ENCODE data around the gene ABCA3. TPM values are rescaled to one million over a fixed set of nuclear protein-coding genes. Genes with fewer than 3 reads are reported as not detected.

The ABCA3 gene
- total RNA-seq, 1 experiment from 2014 or later: 3.5 TPM

GRCh38 chr16:2364638-2365210, 24.2 kb upstream of the ABCA3 start:
- BruUV-seq (replicated peaks): no TSS peak
- intact Hi-C loops (cut with micrococcal nuclease): no loop called here
- ChIA-PET POLR2A (no interaction called here), CTCF (no interaction called here)
- peaks cover 29% of the 10 kb centered on the region for H3K27me3 Mint-ChIP-seq (ENCODE audit: insufficient read depth, unreplicated experiment)
- H3K36me3 Mint-ChIP-seq (ENCODE audit: insufficient read depth, unreplicated experiment): no peaks in the 10 kb centered on the region
- H3K27ac Mint-ChIP-seq (ENCODE audit: low read depth, unreplicated experiment): no peak overlapping the region
- H3K4me1 Mint-ChIP-seq (ENCODE audit: insufficient read depth, unreplicated experiment): peaks cover 14% of the 10 kb centered on the region
- DNase-seq (ENCODE audit: unreplicated experiment): no peak
- no peak for TF ChIP-seq CTCF (IDR thresholded peaks at IDR 0.05; ENCODE audit: unreplicated experiment)
- no peaks in the 10 kb centered on the region for H3K9me3 Mint-ChIP-seq (ENCODE audit: unreplicated experiment)
- no peak overlapping the region for H3K4me3 Mint-ChIP-seq (ENCODE audit: unreplicated experiment)

GRCh38 chr16:2362218-2362617, 21.7 kb upstream of the ABCA3 start:
- Mint-ChIP-seq H3K9me3 (ENCODE audit: unreplicated experiment) (peaks cover 9% of the 10 kb centered on the region), H3K27me3 (ENCODE audit: insufficient read depth, unreplicated experiment) (peaks cover 48% of the 10 kb centered on the region), H3K36me3 (ENCODE audit: insufficient read depth, unreplicated experiment) (no peaks in the 10 kb centered on the region), H3K4me3 (ENCODE audit: unreplicated experiment) (no peak overlapping the region), H3K27ac (ENCODE audit: low read depth, unreplicated experiment) (no peak overlapping the region), H3K4me1 (ENCODE audit: insufficient read depth, unreplicated experiment) (peaks cover 14% of the 10 kb centered on the region)
- no TSS peak for BruUV-seq (replicated peaks)
- ChIA-PET CTCF (interaction anchor here (0.6 to 1.0 kb wide), 4 partner anchors 8 to 35 kb away, joined by 3 to 6 read pairs (median 3); partner anchors contain the start of gene ABCA3), POLR2A (no interaction called here)
- intact Hi-C loops (cut with micrococcal nuclease): no loop called here
- TF ChIP-seq CTCF (IDR thresholded peaks at IDR 0.05; ENCODE audit: unreplicated experiment): no peak
- DNase-seq (ENCODE audit: unreplicated experiment): no peak

GRCh38 chr16:2361129-2361528, 20.6 kb upstream of the ABCA3 start:
- Mint-ChIP-seq H3K9me3 (ENCODE audit: unreplicated experiment) (peaks cover 11% of the 10 kb centered on the region), H3K27ac (ENCODE audit: low read depth, unreplicated experiment) (no peak overlapping the region), H3K4me1 (ENCODE audit: insufficient read depth, unreplicated experiment) (peaks cover 11% of the 10 kb centered on the region), H3K27me3 (ENCODE audit: insufficient read depth, unreplicated experiment) (peaks cover 48% of the 10 kb centered on the region), H3K4me3 (ENCODE audit: unreplicated experiment) (no peak overlapping the region), H3K36me3 (ENCODE audit: insufficient read depth, unreplicated experiment) (no peaks in the 10 kb centered on the region)
- POLR2A ChIA-PET: interaction anchor here (1.0 kb wide), 1 partner anchor 69 kb away, joined by 3 read pairs; no protein-coding TSS in a partner anchor
- intact Hi-C loops (cut with micrococcal nuclease): no loop called here
- no peak for DNase-seq (ENCODE audit: unreplicated experiment)
- TF ChIP-seq CTCF (IDR thresholded peaks at IDR 0.05; ENCODE audit: unreplicated experiment): no peak
- CTCF ChIA-PET: interaction anchor here (0.9 to 1.0 kb wide), 3 partner anchors 17 to 31 kb away, joined by 3 to 6 read pairs (median 3); no protein-coding TSS in a partner anchor
- BruUV-seq (replicated peaks): no TSS peak

- H3K36me3 Mint-ChIP-seq (ENCODE audit: insufficient read depth, unreplicated experiment): no peaks in the 10 kb centered on the region
- H3K4me1 Mint-ChIP-seq (ENCODE audit: insufficient read depth, unreplicated experiment): no peaks in the 10 kb centered on the region
- peaks cover 48% of the 10 kb centered on the region for H3K27me3 Mint-ChIP-seq (ENCODE audit: insufficient read depth, unreplicated experiment)
- no peak overlapping the region for H3K4me3 Mint-ChIP-seq (ENCODE audit: unreplicated experiment)
- CTCF ChIA-PET: no interaction called here
- BruUV-seq (replicated peaks): no TSS peak
- POLR2A ChIA-PET: no interaction called here
- no peak overlapping the region for H3K27ac Mint-ChIP-seq (ENCODE audit: low read depth, unreplicated experiment)
- peaks cover 11% of the 10 kb centered on the region for H3K9me3 Mint-ChIP-seq (ENCODE audit: unreplicated experiment)
- no peak for DNase-seq (ENCODE audit: unreplicated experiment)
- intact Hi-C loops (cut with micrococcal nuclease): no loop called here
- no peak for TF ChIP-seq CTCF (IDR thresholded peaks at IDR 0.05; ENCODE audit: unreplicated experiment)
Measured at GRCh38 chr16:2359919-2360318, 19.4 kb upstream of the ABCA3 start.

Data from MCF 10A (cell line).